Measurements from ENCODE around the gene DNAJC28. TPM values are rescaled to one million over a fixed set of nuclear protein-coding genes. Genes with fewer than 3 reads are reported as not detected.
"Not testable (repeated sequence)": the region's sequence is repeated elsewhere in the genome, so short reads cannot be mapped to it uniquely, and the experiment has no call there.

DNAJC28 gene
- total and polyA plus RNA-seq, 5 donors = 3.8 to 6.2 (median 5.7) TPM

DNA sequence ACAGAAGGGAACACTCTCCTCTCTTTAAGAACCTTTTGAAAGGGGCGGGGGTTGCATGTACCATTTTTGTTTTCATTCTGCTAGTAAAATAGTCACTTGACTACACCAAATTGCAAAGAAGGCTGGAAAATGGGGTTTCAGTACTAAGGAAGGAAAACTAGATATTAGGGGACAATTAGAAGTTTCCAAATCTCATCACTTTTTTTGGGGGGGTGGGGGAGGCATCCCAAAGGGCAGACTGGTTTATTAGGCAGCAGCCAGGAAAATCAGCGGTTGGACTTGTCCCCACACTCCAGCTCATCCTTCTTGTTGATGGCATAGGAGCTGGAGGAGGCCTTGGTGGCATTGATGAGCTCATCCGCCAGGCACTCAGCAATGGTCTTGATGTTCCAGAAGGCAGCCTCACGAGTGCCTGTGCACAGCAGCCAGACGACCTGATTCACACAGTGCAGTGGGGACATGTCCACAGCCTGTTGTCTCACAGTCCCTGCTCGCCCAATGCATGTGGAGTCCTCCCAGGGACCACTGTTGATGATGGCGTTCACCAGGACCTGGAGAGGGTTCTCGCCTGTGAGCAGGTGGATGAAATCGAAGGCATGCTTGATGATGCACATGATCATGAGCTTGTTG, 10.1 kb downstream of the DNAJC28 start:
- ATAC-seq (no peak), DNase-seq (peak in 1 of 3 donors; percentile 30)
- intact Hi-C loops (cut with DNase I) = no loop called here
- no peaks in the 10 kb centered on the region for H3K9me3 ChIP-seq (ENCODE audit: control insufficient read depth, low read length)
- WGBS = 86% methylated on average over 9 of the region's 9 CpGs
- no peaks in the 10 kb centered on the region for H3K27me3 ChIP-seq (ENCODE audit: control insufficient read depth, insufficient read depth)
- peaks cover 5% of the 10 kb centered on the region for H3K4me1 ChIP-seq (ENCODE audit: control insufficient read depth, insufficient read depth, low read length)
- no peak overlapping the region for H3K27ac ChIP-seq (ENCODE audit: low read length)
- H3K4me3 ChIP-seq (ENCODE audit: low read length) = no peak overlapping the region

DNA sequence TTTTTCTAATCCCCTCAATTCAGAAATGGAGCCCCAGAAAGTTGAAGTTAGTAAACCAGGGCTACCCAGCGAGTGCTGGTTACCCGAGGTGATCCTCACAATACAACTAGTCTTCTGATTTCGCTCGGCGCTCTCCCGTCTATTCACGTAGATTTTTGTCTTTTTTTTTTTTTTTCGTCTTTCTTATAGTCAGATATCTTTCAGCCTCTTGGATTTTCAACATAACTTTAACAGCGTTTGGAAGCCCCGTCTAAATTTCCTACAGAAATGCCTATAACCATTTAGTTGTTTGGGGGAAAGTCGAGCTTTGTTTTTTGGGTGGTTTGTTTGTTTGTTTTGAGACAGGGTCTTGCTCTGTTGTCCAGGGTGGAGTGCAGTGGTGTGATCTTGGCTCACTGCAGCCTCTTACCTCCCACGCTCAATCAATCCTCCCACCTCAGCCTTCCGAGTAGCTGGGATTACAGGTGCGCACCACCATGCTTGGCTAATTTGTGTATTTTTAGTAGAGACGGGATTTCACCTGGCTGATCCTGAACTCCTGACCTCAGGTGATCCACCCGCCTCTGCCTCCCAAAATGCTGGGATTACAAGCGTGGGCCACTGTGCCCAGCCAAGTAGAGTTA, 10.9 kb downstream of the DNAJC28 start:
- Histone ChIP-seq H3K4me1 (ENCODE audit: control insufficient read depth, insufficient read depth, low read length) (peaks cover 5% of the 10 kb centered on the region), H3K27me3 (ENCODE audit: control insufficient read depth, insufficient read depth) (no peaks in the 10 kb centered on the region), H3K27ac (ENCODE audit: low read length) (peak overlapping the region; percentile 95), H3K9me3 (ENCODE audit: control insufficient read depth, low read length) (no peaks in the 10 kb centered on the region), H3K4me3 (ENCODE audit: low read length) (peak overlapping the region; percentile 71)
- ATAC-seq = no peak
- DNase-seq = no peak
- 31% methylated on average over 17 of the region's 17 CpGs for WGBS
- intact Hi-C loops (cut with DNase I) = no loop called here

DNA sequence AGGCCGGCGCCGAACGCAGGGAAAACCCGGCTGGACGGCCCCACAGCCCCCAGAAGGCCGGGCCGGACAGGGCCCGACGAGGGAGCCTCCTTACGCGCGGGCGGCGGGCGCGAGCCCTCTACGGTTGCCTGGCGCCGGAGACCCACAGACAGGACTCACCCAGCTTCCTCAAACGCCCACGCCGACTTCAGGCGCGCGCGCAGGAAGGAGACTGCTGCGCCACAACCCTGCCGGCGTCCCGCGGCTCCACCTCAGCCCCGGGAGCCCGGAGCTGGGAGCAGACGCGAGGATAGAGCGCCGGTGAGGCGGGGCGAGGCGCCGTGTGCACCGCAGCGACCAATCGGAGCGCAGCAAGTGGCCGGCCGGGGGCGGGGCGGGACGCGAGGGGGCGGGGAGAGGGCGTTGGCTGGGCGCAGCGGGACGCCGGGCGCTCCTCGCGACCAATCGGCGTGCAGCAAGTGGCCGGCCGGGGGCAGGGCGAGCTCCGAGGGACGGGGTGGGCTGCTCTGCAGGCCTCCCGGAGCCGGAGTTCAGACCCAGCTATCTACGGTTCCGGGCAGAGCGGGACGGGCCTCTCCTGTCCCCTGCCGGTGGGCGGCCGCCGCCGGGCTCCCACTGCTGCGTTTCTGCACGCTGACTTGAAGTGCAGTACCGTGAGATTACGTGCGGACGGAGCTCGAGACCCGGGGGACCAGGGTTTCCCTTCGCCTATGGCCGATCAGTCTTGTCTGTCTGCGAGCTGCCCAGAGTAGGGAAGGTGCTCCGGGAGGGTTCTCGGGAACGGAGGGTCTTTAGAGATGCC, 11.6 kb downstream of the DNAJC28 start, which contains the start of gene TMEM50B:
Gene TMEM50B, minus strand, starts transcription at position 296 of the 802 bp plus-strand sequence. CDS start 11,089 bp downstream, outside the sequence.
- ATAC-seq = peak; percentile 99
- intact Hi-C loops (cut with DNase I) = no loop called here
- Histone ChIP-seq H3K4me1 (ENCODE audit: control insufficient read depth, insufficient read depth, low read length) (peaks cover 5% of the 10 kb centered on the region), H3K9me3 (ENCODE audit: control insufficient read depth, low read length) (no peaks in the 10 kb centered on the region), H3K4me3 (ENCODE audit: low read length) (peak within 1 kb of the TSS; percentile 91), H3K27me3 (ENCODE audit: control insufficient read depth, insufficient read depth) (no peaks in the 10 kb centered on the region), H3K27ac (ENCODE audit: low read length) (peak within 1 kb of the TSS; percentile 95)
- WGBS = under 1% methylated on average over 93 of the region's 93 CpGs
- DNase-seq = peak; percentile 96 to 99 (median 98)

DNA sequence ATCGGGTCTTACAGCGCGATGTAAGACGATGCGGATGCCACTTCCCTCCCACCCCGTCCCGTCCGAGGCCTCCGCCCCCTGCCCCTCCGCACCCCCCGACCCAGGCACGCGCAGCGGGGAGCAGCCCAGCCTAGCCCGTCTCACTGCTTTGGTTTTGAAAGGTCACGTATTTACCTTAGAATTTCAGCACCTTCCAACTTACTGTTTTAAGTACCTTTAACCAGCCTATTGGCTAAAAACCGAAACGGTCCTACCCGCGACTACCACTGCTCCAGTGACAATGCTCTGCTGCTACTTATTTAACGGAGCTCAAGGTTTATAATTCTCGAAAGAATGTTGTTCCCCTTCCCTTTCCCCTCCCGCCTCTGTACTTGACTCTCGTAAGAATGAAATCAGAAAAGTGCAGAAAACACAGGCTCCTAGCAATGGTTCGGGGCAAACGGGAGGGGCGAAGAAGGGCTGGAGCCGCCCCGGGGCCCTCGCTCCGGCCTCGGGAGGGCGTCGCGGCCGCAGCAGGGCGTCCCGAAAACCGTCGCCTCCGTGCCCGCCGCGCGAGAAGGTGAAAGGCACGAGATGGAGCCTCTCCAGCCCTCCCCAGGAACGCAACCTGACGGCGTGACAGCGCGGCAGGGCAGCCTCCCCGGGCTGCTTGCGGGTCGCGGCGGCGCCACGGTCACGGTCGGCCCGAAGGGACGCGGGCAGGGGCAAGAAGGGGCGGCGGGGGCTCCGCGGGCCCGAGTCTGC, 12.4 kb downstream of the DNAJC28 start:
- intact Hi-C loops (cut with DNase I) = no loop called here
- ATAC-seq (peak in 1 of 2 donors; percentile 20), DNase-seq (peak; percentile 25 to 76 (median 74))
- no peaks in the 10 kb centered on the region for H3K9me3 ChIP-seq (ENCODE audit: control insufficient read depth, low read length)
- no peaks in the 10 kb centered on the region for H3K27me3 ChIP-seq (ENCODE audit: control insufficient read depth, insufficient read depth)
- WGBS = under 1% methylated on average over 68 of the region's 68 CpGs
- H3K27ac ChIP-seq (ENCODE audit: low read length) = peak overlapping the region; percentile 90
- peak overlapping the region; percentile 91 for H3K4me3 ChIP-seq (ENCODE audit: low read length)
- H3K4me1 ChIP-seq (ENCODE audit: control insufficient read depth, insufficient read depth, low read length) = peaks cover 5% of the 10 kb centered on the region

DNA sequence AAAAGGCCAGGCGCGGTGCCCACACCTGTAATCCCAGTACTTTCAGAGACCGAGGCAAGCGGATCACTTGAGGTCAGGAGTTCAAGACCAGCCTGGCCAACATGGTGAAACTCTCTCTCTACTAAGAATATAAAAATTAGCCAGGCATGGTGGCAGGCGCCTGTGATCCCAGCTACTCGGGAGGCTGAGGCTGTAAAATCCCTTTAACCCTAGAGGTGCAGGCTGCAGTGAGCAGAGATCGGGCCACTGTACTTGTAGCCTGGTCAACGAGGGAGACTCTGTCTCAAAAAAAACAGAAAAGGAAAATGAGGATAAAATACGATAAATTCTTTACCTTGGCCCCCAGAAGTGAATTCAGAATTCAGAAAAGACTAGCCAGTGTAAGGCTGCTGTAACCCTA, 13.3 kb downstream of the DNAJC28 start:
- Histone ChIP-seq H3K27ac (ENCODE audit: low read length) (no peak overlapping the region), H3K4me1 (ENCODE audit: control insufficient read depth, insufficient read depth, low read length) (peaks cover 5% of the 10 kb centered on the region), H3K27me3 (ENCODE audit: control insufficient read depth, insufficient read depth) (no peaks in the 10 kb centered on the region), H3K9me3 (ENCODE audit: control insufficient read depth, low read length) (no peaks in the 10 kb centered on the region), H3K4me3 (ENCODE audit: low read length) (peak overlapping the region; percentile 91)
- no peak for ATAC-seq
- intact Hi-C loops (cut with DNase I) = no loop called here
- no peak for DNase-seq
- WGBS = 69% methylated on average over 9 of the region's 9 CpGs

DNA sequence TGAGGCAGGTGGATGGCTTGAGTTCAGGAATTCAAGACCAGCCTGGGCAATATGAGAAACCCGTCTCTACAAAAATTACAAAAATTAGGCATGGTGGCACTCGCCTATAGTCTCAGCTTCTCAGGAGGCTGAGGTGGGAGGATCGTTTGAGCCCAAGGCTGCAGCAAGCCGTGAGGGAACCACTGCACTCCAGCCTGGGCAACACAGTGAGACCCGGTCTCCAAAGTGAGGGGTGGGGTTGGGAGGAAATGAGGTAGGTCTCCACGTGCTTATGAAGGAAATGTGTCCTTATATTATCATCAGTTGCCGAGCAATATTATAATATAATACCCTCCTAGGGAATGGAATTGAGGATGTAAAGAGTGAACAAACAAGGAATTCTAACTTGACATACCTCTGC, 14.4 kb downstream of the DNAJC28 start:
- no peak overlapping the region for H3K27ac ChIP-seq (ENCODE audit: low read length)
- ATAC-seq (no peak), DNase-seq (no peak)
- H3K4me3 ChIP-seq (ENCODE audit: low read length) = no peak overlapping the region
- intact Hi-C loops (cut with DNase I) = no loop called here
- H3K27me3 ChIP-seq (ENCODE audit: control insufficient read depth, insufficient read depth) = no peaks in the 10 kb centered on the region
- no peaks in the 10 kb centered on the region for H3K9me3 ChIP-seq (ENCODE audit: control insufficient read depth, low read length)
- WGBS = 91% methylated on average over 7 of the region's 7 CpGs
- H3K4me1 ChIP-seq (ENCODE audit: control insufficient read depth, insufficient read depth, low read length) = peaks cover 5% of the 10 kb centered on the region

DNA sequence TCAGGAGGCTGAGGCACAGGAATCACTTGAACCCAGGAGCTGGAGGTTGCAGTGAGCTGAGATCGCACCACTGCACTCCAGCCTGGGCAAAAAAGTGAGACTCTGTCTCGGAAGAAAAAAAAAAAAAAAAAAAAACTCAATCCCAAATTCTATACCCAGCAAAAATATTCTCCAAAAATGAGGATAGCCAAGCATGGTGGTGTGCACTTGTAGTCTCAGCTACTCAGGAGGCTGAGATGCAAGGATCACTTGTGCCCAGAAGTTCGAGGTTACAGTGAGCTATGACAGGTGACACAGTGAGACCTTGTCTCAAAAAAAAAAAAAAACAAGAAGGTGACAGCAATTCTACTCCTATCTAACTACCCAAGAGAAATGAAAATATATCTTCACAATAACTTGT, 18.2 kb downstream of the DNAJC28 start:
- WGBS = 95% methylated on average over 3 of the region's 3 CpGs
- no peak for ATAC-seq
- no peak overlapping the region for H3K4me3 ChIP-seq (ENCODE audit: low read length)
- H3K27me3 ChIP-seq (ENCODE audit: control insufficient read depth, insufficient read depth) = no peaks in the 10 kb centered on the region
- H3K27ac ChIP-seq (ENCODE audit: low read length) = no peak overlapping the region
- DNase-seq = no peak
- no peaks in the 10 kb centered on the region for H3K9me3 ChIP-seq (ENCODE audit: control insufficient read depth, low read length)
- H3K4me1 ChIP-seq (ENCODE audit: control insufficient read depth, insufficient read depth, low read length) = peaks cover 3% of the 10 kb centered on the region
- intact Hi-C loops (cut with DNase I) = no loop called here

DNA sequence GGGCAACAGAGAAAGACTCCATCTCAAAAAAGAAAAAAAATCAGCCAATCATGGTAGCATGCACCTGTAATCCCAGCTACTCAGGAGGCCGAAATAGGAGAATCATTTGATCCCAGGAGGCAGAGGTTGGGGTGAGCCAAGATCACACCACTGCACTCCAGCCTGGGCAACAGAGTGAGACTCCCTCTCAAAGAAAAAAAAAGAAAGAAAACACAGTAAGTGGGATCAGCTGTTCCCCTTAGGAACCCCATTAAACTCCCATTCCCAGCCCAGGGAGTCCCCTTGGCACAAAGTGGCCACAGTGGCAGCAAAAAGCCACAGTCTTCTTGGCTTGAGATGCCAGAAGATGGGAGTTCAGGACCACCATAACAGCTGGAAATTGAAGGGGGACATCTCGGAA, 20.8 kb downstream of the DNAJC28 start:
- Histone ChIP-seq H3K27ac (ENCODE audit: low read length) (no peak overlapping the region), H3K9me3 (ENCODE audit: control insufficient read depth, low read length) (no peaks in the 10 kb centered on the region), H3K4me3 (ENCODE audit: low read length) (no peak overlapping the region), H3K27me3 (ENCODE audit: control insufficient read depth, insufficient read depth) (no peaks in the 10 kb centered on the region), H3K4me1 (ENCODE audit: control insufficient read depth, insufficient read depth, low read length) (peaks cover 1% of the 10 kb centered on the region)
- intact Hi-C loops (cut with DNase I) = no loop called here
- ATAC-seq (no peak), DNase-seq (no peak)
- 99% methylated on average over 2 of the region's 2 CpGs for WGBS

DNA sequence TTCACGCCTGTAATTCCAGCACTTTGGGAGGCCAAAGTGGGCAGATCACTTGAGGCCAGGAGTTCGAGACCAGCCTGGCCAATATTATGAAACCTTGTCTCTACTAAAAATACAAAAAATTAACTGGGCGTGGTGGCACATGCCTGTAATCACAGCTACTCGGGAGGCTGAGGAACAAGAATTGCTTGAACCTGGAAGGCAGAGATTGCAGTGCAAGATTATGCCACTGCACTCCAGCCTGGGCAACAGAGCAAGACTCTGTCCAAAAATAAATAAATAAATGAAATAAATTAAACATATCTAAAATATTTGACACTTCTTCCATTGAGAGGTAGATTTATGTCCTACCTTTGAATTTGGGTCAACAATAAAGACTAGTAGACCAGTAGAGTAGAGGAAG, 22.3 kb downstream of the DNAJC28 start:
- not testable (repeated sequence) for ATAC-seq; H3K27ac ChIP-seq (ENCODE audit: low read length)
- 93% methylated on average over 4 of the region's 4 CpGs for WGBS

DNA sequence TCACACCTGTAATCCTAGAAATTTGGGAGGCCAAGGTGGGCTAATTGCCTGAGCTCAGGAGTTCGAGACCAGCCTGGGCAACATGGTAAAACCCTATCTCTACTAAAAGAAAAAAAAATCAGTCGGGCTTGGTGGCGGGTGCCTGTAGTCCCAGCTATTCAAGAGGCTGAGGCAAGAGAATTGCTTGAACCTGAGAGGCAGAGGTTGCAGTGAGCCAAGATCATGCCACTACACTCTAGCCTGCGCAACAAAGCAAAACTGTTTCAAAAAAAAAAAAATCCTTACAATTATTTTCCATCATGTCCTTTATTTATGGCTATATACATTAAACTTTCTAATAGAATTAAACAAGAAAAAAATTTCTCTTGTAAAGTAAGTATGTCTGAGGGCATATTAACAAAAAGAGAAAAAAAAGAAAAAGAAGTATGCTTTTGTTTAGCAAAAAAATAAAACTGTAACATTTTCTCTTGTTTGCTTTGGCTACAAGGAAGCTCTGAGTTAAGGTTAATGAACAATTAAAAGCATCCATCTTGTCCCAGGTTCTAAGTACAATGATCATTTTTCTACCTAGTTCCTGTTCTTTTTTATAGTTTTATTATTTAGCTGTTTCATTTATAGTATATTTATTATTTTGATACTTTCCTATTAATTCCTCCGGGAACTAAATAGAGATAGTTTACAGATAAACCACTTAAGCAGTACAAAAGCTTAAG, 29.8 kb downstream of the DNAJC28 start:
- H3K4me1 ChIP-seq (ENCODE audit: control insufficient read depth, insufficient read depth, low read length) = no peaks in the 10 kb centered on the region
- H3K27ac ChIP-seq (ENCODE audit: low read length) = no peak overlapping the region
- intact Hi-C loops (cut with DNase I) = no loop called here
- WGBS = 93% methylated on average over 5 of the region's 5 CpGs
- no peaks in the 10 kb centered on the region for H3K27me3 ChIP-seq (ENCODE audit: control insufficient read depth, insufficient read depth)
- no peak overlapping the region for H3K4me3 ChIP-seq (ENCODE audit: low read length)
- H3K9me3 ChIP-seq (ENCODE audit: control insufficient read depth, low read length) = no peaks in the 10 kb centered on the region
- DNase-seq = no peak
- no peak for ATAC-seq

More for the DNA sequence above, 22.3 kb downstream of the DNAJC28 start:
- H3K27me3 ChIP-seq (ENCODE audit: control insufficient read depth, insufficient read depth); DNase-seq; H3K4me1 ChIP-seq (ENCODE audit: control insufficient read depth, insufficient read depth, low read length); H3K4me3 ChIP-seq (ENCODE audit: low read length); intact Hi-C loops (cut with DNase I); H3K9me3 ChIP-seq (ENCODE audit: control insufficient read depth, low read length): not testable (repeated sequence)

Data from right cardiac atrium (tissue), 5 donors.